ENCODE data around the gene WFDC12. TPM values are rescaled to one million over a fixed set of nuclear protein-coding genes. Genes with fewer than 3 reads are reported as not detected.
"Not testable (repeated sequence)": the region's sequence is repeated elsewhere in the genome, so short reads cannot be mapped to it uniquely, and the experiment has no call there.

Gene WFDC12
- polyA plus RNA-seq, 1 donor (not counting 4 experiments of a cell fraction or from before 2014, with no cell fraction given), result 1.8 TPM

GRCh38 chr20:45149062-45149461 lies 24.8 kb upstream of the WFDC12 start:
- Histone ChIP-seq H3K9ac (ENCODE audit: control insufficient read depth, extremely low read depth, insufficient read depth, low read length) (no peak overlapping the region), H3K36me3 (ENCODE audit: control insufficient read depth in 2 of 2, extremely low read depth in 1 of 2, insufficient read depth in 2 of 2, low read length in 2 of 2) (no peaks in the 10 kb centered on the region), H4K20me1 (ENCODE audit: control insufficient read depth, extremely low read depth, insufficient read depth, low read length) (no peaks in the 10 kb centered on the region), H3K27ac (ENCODE audit: control insufficient read depth, insufficient read depth, low read length) (no peak overlapping the region), H3K27me3 (ENCODE audit: control insufficient read depth, extremely low read depth, insufficient read depth, low read length) (peaks cover 10% of the 10 kb centered on the region), H3K4me1 (ENCODE audit: control insufficient read depth, extremely low read depth, insufficient read depth, low read length) (no peaks in the 10 kb centered on the region), H3K79me2 (ENCODE audit: control insufficient read depth, insufficient read depth, low read length) (no peaks in the 10 kb centered on the region), H3K4me3 (ENCODE audit: control insufficient read depth in 2 of 3, extremely low read depth in 1 of 3, insufficient read depth in 2 of 3, low read depth in 1 of 3, low read length in 3 of 3) (no peak overlapping the region), H3K9me1 (ENCODE audit: control insufficient read depth, extremely low read depth, insufficient read depth, low read length) (no peaks in the 10 kb centered on the region), H3K9me3 (ENCODE audit: control insufficient read depth, low read depth, low read length) (no peaks in the 10 kb centered on the region), H2AFZ (ENCODE audit: control insufficient read depth, low read length) (no peak overlapping the region), H3K4me2 (ENCODE audit: control insufficient read depth, extremely low read depth, insufficient read depth, low read depth, low read length) (no peak overlapping the region)
- dilution Hi-C loops (cut with MboI; ENCODE audit: extremely low pct_ligation_motif_present, low sequenced_read_pairs), result no loop called here
- TF ChIP-seq CTCF (optimal IDR thresholded peaks at IDR 0.05 in 1 of 3, IDR thresholded peaks at IDR 0.05 in 1 of 3, conservative IDR thresholded peaks at IDR 0.05 in 1 of 3; ENCODE audit: extremely low read depth in 1 of 3, insufficient read depth in 2 of 3, low read length in 3 of 3) (no peak), EZH2 (IDR thresholded peaks at IDR 0.05; ENCODE audit: low read length) (no peak)
- FAIRE-seq (no peak), DNase-seq (ENCODE audit: low read depth, low spot score) (no peak)

- no peak for FAIRE-seq
Observed at GRCh38 chr20:45140836-45141235, 16.6 kb upstream of the WFDC12 start.

GRCh38 chr20:45139733-45140375 lies 15.6 kb upstream of the WFDC12 start:
- FAIRE-seq; H3K27ac ChIP-seq (ENCODE audit: control insufficient read depth, insufficient read depth, low read length); dilution Hi-C loops (cut with MboI; ENCODE audit: extremely low pct_ligation_motif_present, low sequenced_read_pairs); H3K4me3 ChIP-seq (ENCODE audit: control insufficient read depth in 2 of 3, extremely low read depth in 1 of 3, insufficient read depth in 2 of 3, low read depth in 1 of 3, low read length in 3 of 3); H3K79me2 ChIP-seq (ENCODE audit: control insufficient read depth, insufficient read depth, low read length); H4K20me1 ChIP-seq (ENCODE audit: control insufficient read depth, extremely low read depth, insufficient read depth, low read length); H3K9me3 ChIP-seq (ENCODE audit: control insufficient read depth, low read depth, low read length); DNase-seq (ENCODE audit: low read depth, low spot score); H3K4me2 ChIP-seq (ENCODE audit: control insufficient read depth, extremely low read depth, insufficient read depth, low read depth, low read length); H3K27me3 ChIP-seq (ENCODE audit: control insufficient read depth, extremely low read depth, insufficient read depth, low read length); H3K9ac ChIP-seq (ENCODE audit: control insufficient read depth, extremely low read depth, insufficient read depth, low read length); H3K4me1 ChIP-seq (ENCODE audit: control insufficient read depth, extremely low read depth, insufficient read depth, low read length); H3K36me3 ChIP-seq (ENCODE audit: control insufficient read depth in 2 of 2, extremely low read depth in 1 of 2, insufficient read depth in 2 of 2, low read length in 2 of 2); H2AFZ ChIP-seq (ENCODE audit: control insufficient read depth, low read length); H3K9me1 ChIP-seq (ENCODE audit: control insufficient read depth, extremely low read depth, insufficient read depth, low read length): not testable (repeated sequence)

More at GRCh38 chr20:45140836-45141235, 16.6 kb upstream of the WFDC12 start:
- Histone ChIP-seq H3K27me3 (ENCODE audit: control insufficient read depth, extremely low read depth, insufficient read depth, low read length) (no peaks in the 10 kb centered on the region), H3K36me3 (ENCODE audit: control insufficient read depth in 2 of 2, extremely low read depth in 1 of 2, insufficient read depth in 2 of 2, low read length in 2 of 2) (no peaks in the 10 kb centered on the region), H3K4me1 (ENCODE audit: control insufficient read depth, extremely low read depth, insufficient read depth, low read length) (peaks cover 6% of the 10 kb centered on the region), H4K20me1 (ENCODE audit: control insufficient read depth, extremely low read depth, insufficient read depth, low read length) (no peaks in the 10 kb centered on the region), H3K27ac (ENCODE audit: control insufficient read depth, insufficient read depth, low read length) (no peak overlapping the region), H3K4me2 (ENCODE audit: control insufficient read depth, extremely low read depth, insufficient read depth, low read depth, low read length) (no peak overlapping the region), H3K9me3 (ENCODE audit: control insufficient read depth, low read depth, low read length) (no peaks in the 10 kb centered on the region), H3K9ac (ENCODE audit: control insufficient read depth, extremely low read depth, insufficient read depth, low read length) (no peak overlapping the region), H2AFZ (ENCODE audit: control insufficient read depth, low read length) (no peak overlapping the region), H3K9me1 (ENCODE audit: control insufficient read depth, extremely low read depth, insufficient read depth, low read length) (no peaks in the 10 kb centered on the region), H3K4me3 (ENCODE audit: control insufficient read depth in 2 of 3, extremely low read depth in 1 of 3, insufficient read depth in 2 of 3, low read depth in 1 of 3, low read length in 3 of 3) (no peak overlapping the region), H3K79me2 (ENCODE audit: control insufficient read depth, insufficient read depth, low read length) (no peaks in the 10 kb centered on the region)
- dilution Hi-C loops (cut with MboI; ENCODE audit: extremely low pct_ligation_motif_present, low sequenced_read_pairs), result no loop called here
- TF ChIP-seq CTCF (optimal IDR thresholded peaks at IDR 0.05 in 1 of 3, IDR thresholded peaks at IDR 0.05 in 1 of 3, conservative IDR thresholded peaks at IDR 0.05 in 1 of 3; ENCODE audit: extremely low read depth in 1 of 3, insufficient read depth in 2 of 3, low read length in 3 of 3) (no peak), EZH2 (IDR thresholded peaks at IDR 0.05; ENCODE audit: low read length) (no peak)
- DNase-seq (ENCODE audit: low read depth, low spot score), result no peak

All from keratinocyte (primary cell).